ENCODE results near the gene RAMP3.
"Not testable (repeated sequence)": the region's sequence is repeated elsewhere in the genome, so short reads cannot be mapped to it uniquely, and the experiment has no call there.

Gene RAMP3

GRCh38 chr7:45158471-45158870 lies 880 bp downstream of the RAMP3 start:
- DNase-seq, result no peak

- no peak for DNase-seq
Observed at GRCh38 chr7:45159296-45159695, 1.7 kb downstream of the RAMP3 start.

- no peak for DNase-seq
Observed at GRCh38 chr7:45160417-45160881, 2.9 kb downstream of the RAMP3 start.

GRCh38 chr7:45161138-45161537 lies 3.5 kb downstream of the RAMP3 start:
- no peak for DNase-seq

GRCh38 chr7:45161842-45162241 lies 4.3 kb downstream of the RAMP3 start:
- no peak for DNase-seq

- DNase-seq, result no peak
Observed at GRCh38 chr7:45162311-45162845, 4.8 kb downstream of the RAMP3 start.

GRCh38 chr7:45162943-45163691 lies 5.5 kb downstream of the RAMP3 start:
- DNase-seq, result no peak

GRCh38 chr7:45163692-45164052 lies 6.1 kb downstream of the RAMP3 start:
- DNase-seq, result no peak

- not testable (repeated sequence) for DNase-seq
Observed at GRCh38 chr7:45164271-45164670, 6.7 kb downstream of the RAMP3 start.

- no peak for DNase-seq
Observed at GRCh38 chr7:45165857-45166256, 8.3 kb downstream of the RAMP3 start.

GRCh38 chr7:45171946-45172345 lies 14.4 kb downstream of the RAMP3 start:
- no peak for DNase-seq

GRCh38 chr7:45173596-45174327 lies 16.2 kb downstream of the RAMP3 start:
- DNase-seq, result no peak

- no peak for DNase-seq
Observed at GRCh38 chr7:45174328-45174610, 16.7 kb downstream of the RAMP3 start.

- DNase-seq, result no peak
Observed at GRCh38 chr7:45174966-45175765, 17.6 kb downstream of the RAMP3 start.

GRCh38 chr7:45176091-45176490 lies 18.5 kb downstream of the RAMP3 start:
- no peak for DNase-seq

- DNase-seq, result no peak
Observed at GRCh38 chr7:45176886-45177731, 19.5 kb downstream of the RAMP3 start.

- no peak for DNase-seq
Observed at GRCh38 chr7:45177801-45178200, 20.2 kb downstream of the RAMP3 start.

GRCh38 chr7:45178241-45179225 lies 20.9 kb downstream of the RAMP3 start:
- DNase-seq, result no peak

GRCh38 chr7:45179666-45180065 lies 22.1 kb downstream of the RAMP3 start:
- no peak for DNase-seq

- DNase-seq, result no peak
Observed at GRCh38 chr7:45180084-45180986, 22.7 kb downstream of the RAMP3 start.
